HG02885 (cell line): ENCODE data around the gene PCYT1A.
"Not testable (repeated sequence)": the region's sequence is repeated elsewhere in the genome, so short reads cannot be mapped to it uniquely, and the experiment has no call there.

Source experiments
- ATAC-seq: cut with Tn5 transposase; IDR thresholded peaks from one replicate; pipeline ENCODE4 v1.9.1; 2021; ENCODE audit warnings: mild to moderate bottlenecking; ENCODE audit not compliant: unreplicated experiment, poor library complexity

PCYT1A gene

DNA sequence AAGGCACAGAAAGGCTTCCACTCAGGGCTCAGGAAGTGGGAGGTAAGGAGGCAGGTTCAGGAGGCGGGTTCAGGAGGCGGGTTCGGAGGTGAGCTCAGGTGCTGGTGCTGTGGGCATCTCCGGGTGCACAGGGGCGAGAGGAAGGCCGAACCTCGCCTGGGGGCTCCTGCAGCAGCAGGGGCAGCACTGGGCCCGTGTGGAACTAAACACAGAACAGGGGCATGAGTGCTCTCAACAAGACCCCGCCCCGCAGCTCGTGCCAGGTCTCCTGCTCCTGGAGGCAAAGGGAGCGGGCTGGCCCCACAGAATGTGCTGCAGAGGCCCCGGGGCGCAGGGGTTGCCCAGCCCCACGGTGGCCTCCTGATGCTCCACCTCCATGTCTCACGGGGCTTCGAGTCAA lies 90.0 kb downstream of the PCYT1A start:
- no peak for ATAC-seq

DNA sequence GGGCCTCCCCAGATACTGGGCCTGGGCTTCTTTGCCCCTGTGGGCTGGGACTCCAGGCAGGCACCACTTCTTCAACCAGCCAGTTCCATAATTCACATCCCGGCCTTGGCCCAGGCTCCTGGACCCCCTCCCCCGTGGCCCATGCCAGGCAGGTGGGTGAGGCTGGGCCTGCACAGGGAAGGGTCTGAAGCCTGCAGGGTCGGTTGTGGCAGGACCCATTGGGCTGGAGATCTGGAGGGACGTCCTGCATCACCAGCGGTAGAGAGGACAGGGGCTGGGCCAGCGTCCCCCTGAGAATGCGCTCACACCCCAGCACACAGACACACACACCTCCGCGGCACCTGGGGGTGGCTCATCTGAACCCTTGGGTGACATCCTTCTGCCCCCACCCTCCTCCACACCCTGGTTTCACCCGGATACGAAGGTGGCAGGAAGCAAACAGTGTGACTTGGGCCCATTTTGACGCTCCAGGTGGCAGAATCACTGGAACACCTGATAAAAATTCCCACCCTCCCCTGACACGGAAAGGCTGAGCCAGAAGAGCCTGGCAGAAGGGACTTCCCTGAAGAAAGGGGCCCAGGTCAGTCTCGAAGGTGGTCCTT lies 91.8 kb downstream of the PCYT1A start:
- no peak for ATAC-seq

DNA sequence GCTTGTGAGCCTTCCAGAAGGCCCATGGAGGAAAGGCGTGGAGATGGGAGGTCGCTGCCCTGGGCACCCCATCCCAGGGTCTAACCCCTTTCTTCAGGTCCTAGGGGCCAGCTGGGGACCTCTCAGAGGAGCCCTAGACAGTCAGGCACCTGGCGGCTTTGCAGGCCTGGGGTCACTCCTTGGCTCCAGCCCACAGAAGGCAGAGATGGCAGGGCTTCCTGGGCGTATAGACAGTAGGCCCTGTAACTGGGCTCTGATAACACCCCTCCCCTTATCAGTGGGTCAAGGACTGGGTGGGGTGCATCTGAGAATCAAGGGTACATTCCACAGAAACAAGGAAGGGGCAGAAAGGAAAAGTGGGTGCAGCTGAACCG lies 93.0 kb downstream of the PCYT1A start:
- ATAC-seq: no peak

DNA sequence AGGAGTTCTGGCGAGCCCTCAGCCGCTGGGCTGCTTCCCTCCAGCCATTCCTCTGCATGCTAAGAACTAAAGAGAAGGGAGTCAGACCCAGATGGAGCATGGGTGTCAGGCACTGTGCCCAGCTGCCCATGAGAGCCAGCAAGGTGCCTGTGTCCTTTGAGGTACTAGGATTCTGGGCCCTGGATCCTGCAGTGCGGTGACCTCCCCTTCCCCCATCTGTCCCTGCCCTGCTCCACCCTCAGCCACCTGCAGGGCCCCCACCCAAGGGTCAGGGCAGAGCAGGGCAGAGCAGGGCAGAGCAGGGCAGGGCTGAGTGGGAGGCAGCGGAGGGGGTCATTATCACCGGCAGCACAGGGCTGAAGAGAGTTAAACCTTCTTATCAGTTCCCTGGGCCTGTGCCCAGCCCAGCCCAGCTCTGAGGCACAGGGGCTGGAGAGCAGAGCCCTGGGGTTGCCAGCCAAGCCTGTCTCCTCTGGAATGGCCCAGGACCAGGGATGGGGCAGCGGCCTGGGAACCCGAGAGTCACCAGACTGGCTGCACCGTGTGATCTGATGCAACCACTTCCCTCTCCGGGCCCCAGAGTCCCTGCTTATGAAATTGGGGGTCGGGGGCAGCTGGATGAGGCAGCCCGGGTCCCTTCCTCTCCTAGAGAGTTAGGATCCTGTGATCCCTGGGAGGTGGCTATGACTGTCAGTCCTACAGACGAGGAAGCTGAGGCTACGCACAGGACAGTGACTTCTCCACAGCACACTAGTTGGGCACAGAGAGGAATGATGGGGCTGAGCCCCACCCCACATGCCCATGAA lies 93.6 kb downstream of the PCYT1A start:
- ATAC-seq: no peak

DNA sequence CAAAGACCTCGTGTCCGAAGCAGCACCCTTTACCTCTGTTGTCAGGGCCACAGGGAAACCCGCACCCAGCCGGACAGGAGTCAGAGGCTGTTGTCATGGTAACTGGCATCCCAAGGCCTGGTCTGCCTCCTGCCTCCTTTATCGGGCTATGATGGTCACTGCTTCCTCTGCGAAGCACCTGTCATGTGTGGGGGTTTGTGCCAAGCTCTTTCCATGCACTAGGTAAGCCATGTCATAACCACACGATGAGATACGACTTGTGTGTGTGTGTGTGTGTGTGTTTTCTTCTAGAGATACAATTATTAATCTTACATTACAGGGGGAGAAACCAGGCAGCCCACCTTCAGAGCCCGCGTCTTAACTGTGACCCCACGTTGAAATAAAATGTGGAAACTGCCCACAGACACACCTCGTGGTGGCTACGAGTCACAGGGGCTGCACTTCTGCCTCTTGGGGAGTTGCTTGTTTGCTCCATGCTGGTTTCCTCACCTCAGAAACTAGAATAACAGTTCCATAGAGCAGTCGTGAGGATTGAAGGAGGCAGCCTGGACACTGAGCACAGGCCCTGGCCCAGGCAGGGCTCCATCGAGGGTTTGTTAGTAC lies 94.3 kb downstream of the PCYT1A start:
- ATAC-seq: peak; percentile 8

DNA sequence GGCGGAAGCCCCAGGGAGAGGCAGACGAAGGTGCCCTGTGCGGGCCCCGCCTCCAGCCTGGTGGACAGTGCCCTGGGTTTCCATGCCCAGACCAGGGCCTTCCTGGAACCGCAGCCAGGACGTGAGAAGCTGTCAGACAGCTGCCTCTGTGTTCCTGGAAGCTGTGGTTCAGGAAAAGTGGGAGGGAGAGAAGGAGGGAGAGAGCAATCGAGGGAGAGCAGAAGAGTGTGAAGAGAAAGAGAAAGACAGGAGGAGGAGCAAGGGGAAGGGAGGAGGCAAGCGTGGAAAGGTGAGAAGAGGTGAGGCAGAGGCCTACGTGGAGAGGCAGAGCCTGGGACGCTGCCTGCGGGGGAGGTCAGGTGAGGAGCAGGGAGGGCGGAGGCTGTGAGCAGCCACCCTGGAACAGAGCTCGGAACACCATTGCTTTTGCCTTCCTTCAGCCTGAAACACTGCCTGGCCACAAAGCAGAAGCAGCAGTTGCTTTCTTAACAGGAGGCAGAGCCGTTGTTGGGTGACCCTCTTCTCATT lies 94.9 kb downstream of the PCYT1A start:
- ATAC-seq: peak; percentile 33

DNA sequence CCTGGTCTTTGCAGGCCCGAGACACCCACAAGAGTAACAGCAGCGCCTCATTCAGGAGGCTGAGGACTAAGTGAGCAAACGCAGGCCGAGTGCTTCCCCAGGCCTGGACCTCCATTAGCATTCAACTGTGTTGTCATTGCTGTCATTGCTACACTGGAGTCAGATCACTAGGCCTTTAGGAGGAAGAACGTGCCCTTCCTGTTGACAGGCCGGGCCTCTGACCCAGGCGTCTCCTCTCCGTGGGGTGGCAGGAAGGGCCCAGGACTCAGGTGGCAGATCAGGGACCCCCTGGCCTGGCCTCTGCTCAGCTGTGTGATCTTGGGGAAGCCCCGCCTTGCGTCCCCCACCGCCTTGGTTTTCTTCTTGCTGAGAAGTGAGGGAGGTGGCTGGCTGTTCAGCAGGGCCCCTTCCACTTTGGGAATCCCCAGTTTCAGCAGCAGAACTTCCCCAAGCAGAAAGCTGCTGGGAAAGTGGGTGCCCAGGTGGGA lies 95.4 kb downstream of the PCYT1A start:
- ATAC-seq: peak; percentile 43

DNA sequence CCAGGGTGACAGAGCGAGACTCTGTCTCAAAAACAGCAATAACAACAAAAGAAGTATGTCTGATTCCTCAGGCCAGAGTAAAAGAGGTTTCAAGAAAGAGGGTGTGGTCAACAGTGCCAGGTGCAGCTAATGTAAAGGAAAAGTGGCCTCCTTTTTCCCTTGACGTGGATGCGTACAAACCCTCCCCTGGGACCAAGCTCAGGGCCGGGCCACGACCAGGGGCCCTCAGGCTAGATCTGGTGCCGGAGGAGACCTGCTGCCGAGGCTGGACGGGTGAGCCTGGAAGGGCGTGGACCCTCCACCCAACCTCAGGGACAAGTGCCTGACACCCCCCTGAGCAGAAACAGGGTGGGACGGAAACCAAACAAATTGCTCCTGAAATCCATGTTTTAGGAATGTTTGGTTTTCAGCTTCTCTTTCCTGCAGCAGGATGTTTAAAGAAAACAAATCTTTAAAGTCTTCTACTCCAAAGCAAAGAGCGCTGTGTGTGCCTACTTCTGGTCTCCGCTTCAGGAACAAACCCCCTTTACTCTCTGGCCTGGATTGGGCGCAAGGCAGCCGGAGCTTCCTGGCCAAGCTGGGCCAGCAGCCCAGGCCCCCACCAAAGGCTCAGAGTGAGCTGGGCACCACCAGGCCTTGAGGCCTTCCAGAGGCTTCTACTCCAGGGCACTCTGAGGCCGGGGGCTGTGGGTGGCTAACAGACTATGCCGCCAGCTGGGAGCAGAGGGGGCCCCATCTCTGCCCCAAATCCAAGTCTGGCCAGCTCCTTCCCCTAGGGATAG lies 97.8 kb downstream of the PCYT1A start:
- no peak for ATAC-seq

DNA sequence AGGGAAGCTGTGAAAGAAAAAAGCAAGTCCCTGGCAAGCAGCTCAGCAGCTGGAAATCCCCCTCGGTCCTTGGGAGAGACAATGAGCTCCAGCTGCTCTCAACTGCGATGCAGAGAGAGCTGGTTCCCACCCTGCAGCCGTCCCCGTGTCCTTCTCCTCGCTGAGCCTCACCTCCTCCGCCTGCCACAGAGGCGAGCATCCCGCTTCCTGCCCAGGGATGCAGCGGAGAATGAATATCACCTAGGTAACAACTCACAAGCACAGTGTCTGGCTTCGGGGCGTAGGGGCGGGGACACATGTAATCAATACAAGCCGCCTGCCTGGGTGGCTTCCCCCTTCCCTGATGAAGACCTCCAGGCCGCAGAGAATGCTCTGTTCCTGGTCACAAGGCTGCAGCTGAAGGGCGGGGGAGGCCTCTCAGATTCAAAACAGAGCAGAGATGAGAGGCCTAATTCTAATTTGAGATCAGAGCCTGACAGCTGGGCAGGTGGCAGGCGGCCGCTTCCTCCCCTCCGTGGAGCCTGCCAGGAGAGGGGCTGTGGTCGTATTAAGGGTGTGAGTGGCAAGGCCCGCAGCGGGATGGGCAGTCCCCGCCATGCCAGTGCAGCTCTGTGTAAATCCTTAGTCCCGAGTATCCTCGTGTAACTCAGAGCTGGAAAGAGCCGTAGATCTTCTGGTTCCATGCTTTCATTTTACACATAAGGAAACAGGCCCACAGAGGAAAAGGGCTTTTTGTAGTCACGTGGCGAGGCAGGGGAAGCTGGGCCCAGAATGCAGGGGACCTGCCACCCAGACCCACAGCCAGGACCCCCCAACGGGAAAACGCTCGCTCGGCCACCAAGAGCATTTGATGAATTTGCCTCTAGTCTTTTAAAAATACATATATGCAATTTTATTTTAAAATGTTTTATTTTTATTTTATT lies 100.6 kb downstream of the PCYT1A start:
- peak; percentile 45 for ATAC-seq

DNA sequence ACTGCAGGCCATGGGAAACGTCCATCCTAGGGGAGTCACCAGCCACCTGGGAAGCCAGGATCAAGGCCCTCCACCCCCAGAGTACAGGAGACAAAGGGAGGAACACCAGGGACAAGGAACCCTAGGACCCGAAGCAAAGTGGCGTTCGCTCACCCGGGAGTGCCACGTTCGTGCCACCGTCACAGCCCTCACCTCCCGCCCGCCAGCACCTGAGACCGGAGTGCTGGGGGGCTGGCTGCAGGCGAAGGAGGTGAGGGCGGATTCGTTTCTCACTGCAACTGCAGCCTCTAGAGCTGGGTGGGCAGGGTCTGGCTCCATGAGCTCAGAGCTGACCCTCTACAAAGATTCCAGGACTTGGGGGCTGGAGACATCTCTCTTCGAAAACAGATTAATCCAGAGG lies 102.6 kb downstream of the PCYT1A start:
- ATAC-seq: no peak

DNA sequence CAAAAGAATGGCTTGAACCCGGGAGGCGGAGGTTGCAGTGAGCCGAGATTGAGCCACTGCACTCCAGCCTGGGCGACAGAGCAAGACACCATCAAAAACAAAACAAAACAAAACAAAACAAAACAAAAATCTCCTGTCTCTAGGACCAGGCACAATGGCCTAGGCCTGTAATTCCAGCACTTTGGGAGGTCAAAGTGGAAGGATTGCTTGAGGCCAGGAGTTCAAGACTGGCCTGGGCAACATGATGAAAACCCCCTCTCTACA lies 103.4 kb downstream of the PCYT1A start:
- ATAC-seq: not testable (repeated sequence)

DNA sequence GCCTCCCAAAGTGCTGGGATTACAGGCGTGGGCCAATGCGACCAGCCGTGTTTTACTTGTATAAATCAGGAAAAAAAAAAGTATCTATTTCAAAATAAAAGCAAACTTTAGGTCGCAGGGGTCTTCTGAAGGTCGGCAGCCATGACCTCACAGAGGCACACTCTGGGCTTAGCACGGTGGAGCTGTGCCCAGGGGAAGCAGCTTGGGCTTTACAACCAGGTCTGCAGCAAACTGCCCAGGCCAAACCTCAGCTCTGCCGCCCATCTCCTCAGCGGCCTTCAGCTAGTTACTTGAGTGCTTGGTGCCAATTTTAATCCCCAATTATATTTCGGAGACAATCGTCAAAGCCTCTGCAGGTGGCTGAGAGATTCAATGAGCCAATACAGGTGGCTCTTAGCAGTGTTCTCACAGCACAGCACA lies 106.4 kb downstream of the PCYT1A start:
- ATAC-seq: no peak

DNA sequence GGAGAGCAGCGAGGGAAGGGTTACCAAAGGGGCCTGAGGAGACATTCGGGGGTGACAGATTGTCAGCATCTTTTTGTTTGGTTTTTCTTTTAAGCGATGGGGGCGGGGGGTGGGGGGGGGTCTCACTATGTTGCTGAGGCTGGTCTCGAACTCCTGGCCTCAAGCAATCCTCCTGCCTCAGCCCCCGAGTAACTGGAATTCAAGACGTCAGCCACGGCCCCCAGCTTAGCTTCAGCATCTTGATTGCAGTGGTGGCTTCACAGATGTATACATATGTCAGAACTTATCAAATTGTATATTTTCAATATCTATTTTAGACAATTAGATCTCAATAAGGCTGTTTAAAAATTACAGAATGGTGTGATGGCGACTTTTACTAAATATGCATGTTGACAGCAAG lies 107.2 kb downstream of the PCYT1A start:
- no peak for ATAC-seq
